SKM-1 treated with dmso at 0.1 percent for 144 hours (cell line): ENCODE measurements around the gene WDR48.

Experiments
- DNase-seq: peaks from one replicate; lab custom pipeline; 2025; ENCODE audit not compliant: unreplicated experiment; lab: John Stamatoyannopoulos, UW

Gene WDR48

GRCh38 chr3:39101022-39101689, 49.3 kb downstream of the WDR48 start:
- peak; percentile 47 for DNase-seq

- no peak for DNase-seq
Observed at GRCh38 chr3:39102504-39103323, 50.9 kb downstream of the WDR48 start.

- DNase-seq, result peak; percentile 10
Observed at GRCh38 chr3:39103324-39103693, 51.5 kb downstream of the WDR48 start.

- DNase-seq, result no peak
Observed at GRCh38 chr3:39103791-39104552, 52.2 kb downstream of the WDR48 start.

GRCh38 chr3:39104961-39105686, 53.3 kb downstream of the WDR48 start:
- no peak for DNase-seq

- no peak for DNase-seq
Observed at GRCh38 chr3:39105687-39106063, 53.9 kb downstream of the WDR48 start.

GRCh38 chr3:39106281-39106811, 54.5 kb downstream of the WDR48 start:
- DNase-seq, result no peak

GRCh38 chr3:39106851-39107387, 55.1 kb downstream of the WDR48 start:
- DNase-seq, result no peak

GRCh38 chr3:39107388-39108199, 55.8 kb downstream of the WDR48 start, which contains the start of the genes GORASP1 and TTC21A:
GORASP1 (minus strand) TSS chr3:39107627; CDS start chr3:39107541, 86 bp downstream.
TTC21A (plus strand) TSS chr3:39107680; CDS start chr3:39107838, 158 bp downstream.
- peak; percentile 82 for DNase-seq

- peak; percentile 55 for DNase-seq
Observed at GRCh38 chr3:39108200-39108710, 56.4 kb downstream of the WDR48 start.

- no peak for DNase-seq
Observed at GRCh38 chr3:39109086-39109485, 57.3 kb downstream of the WDR48 start.

GRCh38 chr3:39110041-39110639, 58.3 kb downstream of the WDR48 start:
- DNase-seq, result no peak

- DNase-seq, result no peak
Observed at GRCh38 chr3:39112113-39112512, 60.3 kb downstream of the WDR48 start.

- DNase-seq, result no peak
Observed at GRCh38 chr3:39112535-39112934, 60.7 kb downstream of the WDR48 start.

GRCh38 chr3:39113291-39113690, 61.5 kb downstream of the WDR48 start:
- DNase-seq, result no peak

- DNase-seq, result no peak
Observed at GRCh38 chr3:39114456-39114855, 62.6 kb downstream of the WDR48 start.

GRCh38 chr3:39115870-39116269, 64.1 kb downstream of the WDR48 start:
- DNase-seq, result no peak

- DNase-seq, result peak; percentile 21
Observed at GRCh38 chr3:39118079-39118478, 66.3 kb downstream of the WDR48 start.
